ENCODE measurements around the gene RBM15.

DNA sequence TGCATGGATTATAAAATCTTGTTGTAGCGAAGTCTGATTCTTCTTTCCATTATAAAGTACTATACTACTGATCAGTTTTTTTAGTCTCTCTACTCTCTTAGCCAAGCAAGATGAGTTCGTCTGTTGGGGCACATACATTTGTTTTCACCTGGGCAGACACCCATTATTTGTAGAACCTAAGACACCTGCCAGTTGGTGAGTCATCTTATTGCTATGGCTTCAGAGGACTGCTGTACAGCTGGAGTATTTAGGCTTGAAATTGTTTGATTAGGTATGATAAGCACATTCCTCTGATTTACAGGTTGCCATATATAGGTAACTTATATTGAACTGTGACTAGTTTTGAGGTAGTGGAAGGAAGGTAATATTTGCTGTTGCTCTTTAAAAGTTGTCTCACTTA, 17.2 kb downstream of the RBM15 start:
- TF ChIP-seq POLR2A (IDR thresholded peaks at IDR 0.05) = no peak
- TF ChIP-seq, protein P1, sequence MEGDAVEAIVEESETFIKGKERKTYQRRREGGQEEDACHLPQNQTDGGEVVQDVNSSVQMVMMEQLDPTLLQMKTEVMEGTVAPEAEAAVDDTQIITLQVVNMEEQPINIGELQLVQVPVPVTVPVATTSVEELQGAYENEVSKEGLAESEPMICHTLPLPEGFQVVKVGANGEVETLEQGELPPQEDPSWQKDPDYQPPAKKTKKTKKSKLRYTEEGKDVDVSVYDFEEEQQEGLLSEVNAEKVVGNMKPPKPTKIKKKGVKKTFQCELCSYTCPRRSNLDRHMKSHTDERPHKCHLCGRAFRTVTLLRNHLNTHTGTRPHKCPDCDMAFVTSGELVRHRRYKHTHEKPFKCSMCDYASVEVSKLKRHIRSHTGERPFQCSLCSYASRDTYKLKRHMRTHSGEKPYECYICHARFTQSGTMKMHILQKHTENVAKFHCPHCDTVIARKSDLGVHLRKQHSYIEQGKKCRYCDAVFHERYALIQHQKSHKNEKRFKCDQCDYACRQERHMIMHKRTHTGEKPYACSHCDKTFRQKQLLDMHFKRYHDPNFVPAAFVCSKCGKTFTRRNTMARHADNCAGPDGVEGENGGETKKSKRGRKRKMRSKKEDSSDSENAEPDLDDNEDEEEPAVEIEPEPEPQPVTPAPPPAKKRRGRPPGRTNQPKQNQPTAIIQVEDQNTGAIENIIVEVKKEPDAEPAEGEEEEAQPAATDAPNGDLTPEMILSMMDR (IDR thresholded peaks at IDR 0.05) = no peak
